SH-SY5Y (cell line): ENCODE measurements around the gene MBD4.

Experiments
- GATA2 ChIP-seq: IDR thresholded peaks from 2 replicates; pipeline ENCODE4 v1.6.1; 2011; ENCODE audit warnings: mild to moderate bottlenecking, low read depth, low read length
- GATA3 ChIP-seq: IDR thresholded peaks from 2 replicates; pipeline ENCODE4 v1.6.1; 2011; ENCODE audit warnings: low read depth, mild to moderate bottlenecking, low read length, moderate library complexity

Gene MBD4

DNA sequence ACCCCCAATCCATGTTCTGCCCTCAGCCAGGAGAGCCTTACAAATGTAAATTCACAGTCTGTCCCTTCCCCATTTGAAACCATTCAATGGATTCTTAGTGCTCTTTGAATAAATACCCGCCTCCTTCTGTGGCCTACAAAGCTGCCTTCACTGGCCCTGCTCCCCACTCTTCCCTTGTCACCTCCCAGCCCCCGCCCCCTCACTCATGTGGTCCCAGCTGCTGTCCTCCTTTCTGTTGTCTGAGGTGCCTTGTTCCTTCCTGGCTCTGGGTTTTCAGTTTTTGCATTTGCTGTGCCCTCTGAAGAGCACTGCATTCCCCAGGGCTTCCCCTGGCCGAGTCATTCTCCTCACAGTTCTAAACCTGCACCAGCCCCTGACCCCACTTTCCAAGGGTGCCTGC, 14.5 kb downstream of the MBD4 start:
- no peak for TF ChIP-seq GATA3
- no peak for TF ChIP-seq GATA2

DNA sequence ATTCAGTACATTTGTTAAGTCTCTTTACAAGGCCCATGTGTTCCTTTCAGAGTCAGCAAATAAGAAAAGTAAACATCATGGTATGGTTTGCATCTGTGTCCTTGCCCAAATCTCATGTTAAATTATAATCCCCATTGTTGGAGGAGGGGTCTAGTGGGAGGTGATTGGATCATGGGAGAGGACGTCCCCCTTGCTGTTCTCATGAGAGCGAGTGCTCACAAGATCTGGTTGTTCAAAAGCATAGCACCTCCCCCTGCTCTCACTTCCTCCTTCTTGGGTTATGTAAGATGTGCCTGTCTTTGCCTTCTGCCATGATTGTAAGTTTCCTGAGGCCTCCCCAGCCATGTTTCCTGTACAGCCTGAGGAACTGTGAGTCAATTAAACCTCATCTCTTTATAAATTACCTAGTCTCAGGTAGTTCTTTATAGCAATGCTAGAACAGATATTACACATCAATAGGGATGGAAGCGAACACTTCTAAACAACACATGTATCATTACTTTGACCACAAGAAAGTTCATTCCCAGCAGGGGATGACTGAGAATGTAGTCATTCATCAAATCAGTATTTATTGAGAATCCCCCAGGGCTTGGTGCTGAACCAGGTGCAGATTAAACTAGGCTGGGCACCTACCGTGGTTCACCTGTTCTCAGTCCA, 15.4 kb downstream of the MBD4 start:
- TF ChIP-seq GATA2 (no peak), GATA3 (no peak)

DNA sequence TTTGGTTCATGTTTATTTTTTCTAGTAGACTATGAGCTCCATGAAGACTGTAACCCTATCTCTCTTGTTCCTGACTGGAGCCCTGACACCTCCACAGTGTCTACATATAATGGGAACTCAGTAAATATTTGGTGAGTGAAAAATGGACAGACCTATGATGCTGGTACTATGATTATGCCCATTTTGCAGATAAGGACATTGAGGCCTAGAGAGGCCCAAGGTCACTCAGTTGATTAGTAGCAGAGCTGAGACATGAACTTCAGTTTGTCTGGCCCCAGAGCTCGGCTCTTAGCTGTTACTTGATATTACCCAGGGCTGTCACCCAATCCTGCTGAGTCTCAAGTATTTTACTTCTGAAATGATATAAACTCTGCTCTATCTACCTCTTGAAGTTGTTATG, 16.9 kb downstream of the MBD4 start:
- TF ChIP-seq GATA3, result no peak
- no peak for TF ChIP-seq GATA2

DNA sequence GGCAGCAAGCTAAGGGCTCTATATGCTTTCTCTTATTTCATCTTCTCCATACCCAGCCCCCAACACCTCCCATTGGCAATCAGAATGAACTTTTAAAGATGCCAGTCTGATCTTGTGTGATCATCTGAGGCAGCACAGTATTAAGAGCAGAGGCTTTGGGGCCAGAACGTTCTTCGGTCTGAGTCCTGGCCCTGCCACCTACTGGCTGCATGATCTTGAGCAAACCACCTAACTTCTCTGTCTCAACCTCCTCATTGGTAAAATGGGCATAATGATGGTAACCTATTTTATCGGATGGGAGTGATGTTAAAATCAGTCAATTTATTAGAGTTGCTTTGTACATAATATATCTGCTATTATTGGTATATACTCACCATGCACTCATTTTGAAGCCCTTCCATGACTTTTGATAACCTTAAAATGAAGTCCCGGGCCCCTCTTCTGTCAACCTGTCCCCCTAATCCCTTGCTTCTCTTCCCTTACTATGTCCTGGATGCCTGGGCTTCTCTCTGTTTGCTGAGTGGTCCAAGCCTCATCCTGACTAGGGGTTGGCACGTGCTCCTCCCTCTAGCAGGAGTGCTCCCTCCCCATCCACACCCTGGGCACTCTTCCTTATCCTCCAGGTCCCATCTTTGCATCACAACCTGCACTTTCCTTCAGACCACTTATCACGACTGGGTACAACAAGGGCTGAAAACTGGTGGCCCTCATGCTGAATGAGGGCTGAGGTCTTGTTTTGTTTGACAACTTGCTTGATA, 17.6 kb downstream of the MBD4 start:
- TF ChIP-seq GATA2 (no peak), GATA3 (no peak)

DNA sequence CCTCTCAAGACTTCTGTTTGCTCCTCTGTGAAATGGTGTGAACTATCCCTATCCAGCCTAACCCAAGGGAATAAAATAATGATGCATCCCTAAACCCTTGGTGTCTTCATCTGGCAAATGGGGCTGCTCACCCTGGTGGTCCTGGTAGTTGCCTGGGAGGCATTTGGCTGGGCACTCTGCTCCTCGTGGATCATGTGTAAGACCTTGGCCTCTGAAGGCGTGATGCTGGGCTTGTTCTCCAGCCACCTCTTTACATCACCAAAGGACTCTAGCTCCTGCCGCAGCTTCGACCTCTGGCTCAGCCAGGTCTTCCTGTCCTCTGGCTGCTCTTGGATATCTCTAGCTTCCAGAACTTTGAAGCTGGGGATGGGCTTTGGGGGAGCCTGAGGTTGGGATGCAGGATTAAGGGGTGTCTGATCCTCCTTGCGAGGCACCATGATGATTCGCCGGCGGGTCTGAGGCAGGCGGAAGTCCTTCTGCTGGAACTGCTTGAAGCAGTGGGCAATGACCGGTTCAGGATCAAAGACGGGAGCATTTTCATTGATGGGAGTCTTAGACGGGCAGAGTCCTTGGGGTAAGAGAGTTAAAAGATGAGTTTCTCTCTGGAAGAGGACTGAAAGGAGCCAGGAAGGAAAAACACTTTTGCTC, 18.4 kb downstream of the MBD4 start:
- no peak for TF ChIP-seq GATA2
- TF ChIP-seq GATA3, result no peak

DNA sequence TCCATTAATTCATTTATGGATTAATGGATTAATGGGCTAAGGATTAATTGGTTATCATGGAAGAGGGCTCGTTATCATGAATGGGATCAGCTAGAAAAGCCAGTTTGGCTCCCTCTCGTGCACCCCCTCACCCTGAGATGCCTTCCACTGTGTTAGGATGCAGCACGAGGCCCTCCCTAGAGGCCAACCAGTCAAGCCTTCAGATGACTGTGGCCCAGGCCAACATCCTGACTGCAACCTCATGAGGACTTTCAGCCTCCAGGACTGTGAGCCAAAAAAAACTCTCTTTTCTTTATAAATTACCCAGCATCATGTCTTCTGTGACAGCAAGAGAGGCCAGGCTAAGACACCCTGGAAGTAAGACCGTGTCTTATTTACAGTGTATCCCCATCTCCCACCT, 20.3 kb downstream of the MBD4 start:
- TF ChIP-seq GATA2, result no peak

DNA sequence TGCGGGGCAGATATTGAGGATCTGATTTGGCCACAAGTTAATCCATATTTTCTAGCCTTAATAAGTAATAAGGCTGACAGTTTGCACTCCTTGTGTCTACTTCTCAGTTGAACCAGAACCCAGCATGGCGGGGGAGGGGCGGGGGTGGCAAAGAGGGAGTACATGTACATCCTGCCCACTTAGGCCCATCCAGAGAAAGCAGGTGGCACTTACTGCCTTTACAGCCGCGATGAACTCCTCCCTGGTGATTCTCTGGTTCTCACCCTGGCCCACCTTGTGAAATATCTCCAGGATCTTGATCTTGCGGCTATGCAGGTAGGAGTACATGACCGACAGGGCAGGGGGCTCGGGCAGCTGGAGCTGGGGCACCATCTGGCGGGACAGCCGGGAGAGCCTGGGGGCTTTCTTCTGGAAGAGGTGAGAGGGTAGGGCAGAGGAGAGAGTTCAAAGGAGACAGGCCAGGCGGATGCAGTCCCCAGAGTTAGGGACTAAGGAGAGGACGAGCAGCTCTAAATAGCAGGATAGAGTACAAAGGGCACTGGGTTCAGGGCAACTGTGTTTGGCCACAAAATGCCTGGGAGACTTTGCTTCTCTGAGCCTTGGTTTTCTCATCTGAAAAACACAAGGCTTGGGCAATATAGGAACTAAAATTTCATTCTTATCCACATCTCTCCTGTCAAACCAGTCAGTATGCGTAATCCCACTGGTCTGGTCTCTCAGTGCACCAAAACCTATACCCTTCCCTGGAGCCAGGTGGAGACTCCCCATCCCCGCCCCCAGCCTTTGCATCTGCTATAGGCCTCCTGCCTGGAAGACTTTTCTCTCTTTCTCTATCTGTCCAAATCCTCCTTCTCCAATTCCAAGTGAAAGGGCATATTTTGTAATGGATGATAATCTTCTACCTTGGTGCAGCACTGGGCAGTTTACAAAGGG, 21.4 kb downstream of the MBD4 start:
- TF ChIP-seq GATA3, result no peak
- no peak for TF ChIP-seq GATA2

DNA sequence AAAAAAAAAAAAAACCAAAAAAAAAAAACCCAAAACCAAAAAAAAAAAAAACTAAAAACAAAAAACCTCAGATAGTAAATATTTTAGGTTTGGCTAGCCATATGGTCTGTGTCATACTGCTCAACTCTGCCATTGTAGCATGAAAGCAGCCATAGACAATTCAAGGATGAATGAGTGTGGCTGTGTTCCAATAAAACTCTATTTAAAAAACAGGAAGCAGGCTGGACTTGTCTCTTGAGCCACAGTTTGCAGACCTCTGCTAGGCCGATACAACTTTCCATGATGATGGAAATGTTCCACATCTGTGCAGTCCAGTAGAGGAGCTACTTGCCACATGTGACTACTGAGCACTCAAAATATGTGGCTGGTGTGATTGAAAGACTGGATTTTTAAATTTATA, 22.4 kb downstream of the MBD4 start:
- TF ChIP-seq GATA2 (no peak), GATA3 (no peak)

DNA sequence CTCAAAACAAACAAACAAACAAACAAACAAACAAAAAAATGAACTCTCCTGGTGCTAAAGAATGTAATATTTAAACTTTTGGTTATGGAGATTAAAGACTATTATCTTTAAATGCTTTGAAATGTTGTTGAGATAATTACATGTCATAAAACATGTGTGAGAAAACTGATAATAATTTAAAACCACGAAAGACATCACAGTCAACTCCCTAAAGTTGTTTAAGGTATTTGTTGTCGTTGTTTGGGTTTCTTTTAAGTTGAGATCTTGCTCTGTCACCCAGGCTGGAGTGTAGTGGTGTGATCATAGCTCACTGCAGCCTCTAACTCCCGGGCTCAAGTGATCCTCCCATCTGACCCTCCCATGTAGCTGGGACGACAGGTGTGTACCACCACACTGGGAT, 23.3 kb downstream of the MBD4 start:
- TF ChIP-seq GATA2, result no peak
- TF ChIP-seq GATA3, result no peak

DNA sequence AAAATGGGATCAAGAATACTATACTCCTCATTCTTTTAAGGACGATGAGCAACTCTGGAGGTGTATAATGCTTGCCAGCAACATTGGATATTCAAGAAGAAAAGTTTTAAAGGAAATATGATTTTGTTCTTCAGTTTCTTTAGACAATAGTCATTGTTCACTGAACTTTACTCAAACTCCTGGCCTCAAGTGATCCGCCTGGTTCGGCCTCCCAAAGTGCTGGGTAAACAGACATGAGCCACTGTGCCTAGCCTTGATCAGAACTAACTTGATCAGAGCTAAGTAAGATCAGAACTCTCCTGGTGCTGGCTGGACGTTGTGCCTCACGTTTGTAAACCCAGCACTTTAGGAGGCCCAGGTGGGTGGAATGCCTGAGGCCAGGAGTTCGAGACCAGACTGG, 23.9 kb downstream of the MBD4 start:
- TF ChIP-seq GATA2 (no peak), GATA3 (no peak)

DNA sequence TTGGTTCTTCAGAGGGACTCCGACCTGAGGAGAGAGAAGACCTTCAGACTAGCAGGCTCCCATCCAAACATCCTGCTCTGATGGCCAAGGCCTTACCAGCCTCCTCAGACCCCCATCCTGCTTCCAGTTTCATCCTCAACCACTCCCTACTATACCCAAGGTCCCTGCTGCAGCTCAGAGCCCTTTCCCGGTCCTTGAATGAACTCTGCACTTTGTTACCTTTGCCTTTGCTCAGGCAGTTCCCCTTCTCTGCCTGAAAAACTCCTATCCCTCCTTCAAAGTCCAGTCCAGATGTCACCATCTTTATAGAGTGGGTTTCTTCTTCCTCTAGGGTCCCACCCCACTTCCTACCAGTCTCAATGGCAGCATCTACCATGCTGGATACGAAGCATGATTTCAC, 24.4 kb downstream of the MBD4 start:
- TF ChIP-seq GATA2, result no peak
- no peak for TF ChIP-seq GATA3

DNA sequence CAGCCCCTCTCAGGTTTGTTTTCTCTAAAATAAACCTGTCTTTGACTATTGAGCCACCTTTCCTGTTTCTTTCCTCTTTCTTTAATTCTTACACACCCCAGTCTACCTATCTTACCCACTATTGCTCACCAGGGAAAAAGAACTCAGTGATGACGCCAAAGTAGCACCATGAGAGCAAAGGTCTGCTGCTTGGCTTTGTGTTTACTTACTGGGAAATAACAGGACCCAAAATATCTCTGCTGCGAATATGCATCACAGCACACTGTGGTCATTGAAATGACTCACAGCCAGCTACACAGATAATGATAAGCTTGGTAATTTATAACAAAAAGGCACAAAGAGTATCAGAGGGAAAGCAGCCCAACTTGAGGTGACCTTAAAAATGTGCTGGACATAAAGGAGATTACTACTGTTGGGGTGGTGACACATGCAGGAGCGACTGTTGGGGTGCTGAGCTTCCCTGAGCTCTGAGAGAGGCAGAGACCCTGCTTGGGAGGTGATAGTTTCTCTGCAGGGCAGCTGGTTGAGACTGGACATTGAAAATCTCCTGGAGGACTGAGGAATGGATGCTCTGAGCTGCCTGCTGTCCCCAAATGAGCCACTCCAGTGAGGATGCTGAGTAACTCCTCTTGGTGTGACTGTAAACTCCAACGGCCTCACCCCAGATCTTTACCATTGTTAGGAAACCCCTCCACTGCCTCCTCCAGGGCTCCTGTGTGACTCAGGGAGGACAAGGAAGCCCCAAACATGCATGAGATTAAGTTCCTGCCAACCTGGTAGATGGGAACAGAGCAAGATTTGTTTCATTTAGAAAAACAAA, 25.9 kb downstream of the MBD4 start:
- TF ChIP-seq GATA2 (no peak), GATA3 (no peak)

DNA sequence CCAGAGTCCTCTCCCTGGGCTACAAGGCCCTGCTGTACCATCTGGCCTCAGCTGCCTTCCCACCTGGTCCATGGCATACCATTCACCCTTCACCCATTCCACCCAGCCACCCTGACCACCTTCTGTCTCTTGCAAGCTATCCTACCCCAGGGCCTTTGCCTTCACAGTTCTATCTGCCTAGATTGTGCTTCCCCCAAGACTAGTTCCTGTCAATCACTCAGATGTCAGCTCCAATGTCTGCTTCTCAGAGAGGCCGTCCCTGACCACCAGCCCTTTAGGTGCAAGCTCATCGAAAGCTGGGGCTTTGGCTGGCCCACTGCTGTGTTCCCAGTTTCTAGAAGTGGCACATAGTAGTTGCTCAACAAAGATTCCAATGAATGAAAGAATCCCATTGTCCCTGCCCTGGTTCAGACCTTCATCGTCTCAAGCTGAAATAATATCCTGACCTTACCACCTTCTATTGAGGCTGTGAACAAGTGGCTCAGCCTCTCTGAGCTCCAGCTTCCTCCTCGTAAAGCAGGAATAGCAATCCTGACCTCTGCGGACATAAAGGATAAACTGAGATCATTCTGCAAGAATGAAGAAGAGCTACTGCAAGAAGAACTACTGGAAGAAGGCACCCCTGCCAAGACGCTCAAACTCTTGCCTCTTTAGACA, 27.1 kb downstream of the MBD4 start:
- TF ChIP-seq GATA3 (no peak), GATA2 (no peak)

DNA sequence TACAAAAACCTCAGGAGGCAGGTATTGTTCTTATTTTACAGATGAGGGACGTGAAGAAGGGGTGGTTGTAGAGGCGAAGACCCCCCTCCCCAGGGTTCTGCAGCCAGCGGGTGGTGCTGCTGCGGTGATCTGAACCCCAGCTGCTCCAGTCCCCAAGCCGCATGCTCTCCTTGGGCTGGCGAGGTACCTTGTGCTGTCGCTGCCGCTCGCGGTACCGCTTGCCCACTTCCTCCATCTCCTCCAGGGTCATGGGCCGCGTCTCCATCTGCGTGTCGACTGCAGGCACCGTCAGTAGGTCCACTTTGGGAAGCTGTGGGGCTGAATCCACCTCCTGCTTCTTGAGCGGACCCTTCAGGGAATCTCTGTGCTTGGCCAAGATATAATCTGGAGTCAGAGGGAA, 28.8 kb downstream of the MBD4 start:
- TF ChIP-seq GATA2, result no peak
- TF ChIP-seq GATA3, result no peak
